ENCODE data around the gene SLC25A48. TPM values are rescaled to one million over a fixed set of nuclear protein-coding genes. Genes with fewer than 3 reads are reported as not detected.

SLC25A48 gene
- total RNA-seq, 1 donor from 2014 or later: not detected

- TF ChIP-seq CTCF (IDR thresholded peaks at IDR 0.05; ENCODE audit: unreplicated experiment): no peak
- DNase-seq (ENCODE audit: low spot score): no peak
- peaks cover 5% of the 10 kb centered on the region for H3K27me3 Mint-ChIP-seq (ENCODE audit: unreplicated experiment)
- no peaks in the 10 kb centered on the region for H3K4me1 Mint-ChIP-seq (ENCODE audit: unreplicated experiment)
- no peaks in the 10 kb centered on the region for H3K36me3 Mint-ChIP-seq (ENCODE audit: low read depth, unreplicated experiment)
- H3K27ac Mint-ChIP-seq (ENCODE audit: unreplicated experiment): no peak overlapping the region
- H3K9me3 Mint-ChIP-seq (ENCODE audit: unreplicated experiment): no peaks in the 10 kb centered on the region
- no peak overlapping the region for H3K4me3 Mint-ChIP-seq (ENCODE audit: unreplicated experiment)
These were observed 12.2 kb upstream of the SLC25A48 start for GRCh38 chr5:135822286-135822685.

- no peaks in the 10 kb centered on the region for H3K36me3 Mint-ChIP-seq (ENCODE audit: low read depth, unreplicated experiment)
- peaks cover 5% of the 10 kb centered on the region for H3K27me3 Mint-ChIP-seq (ENCODE audit: unreplicated experiment)
- no peaks in the 10 kb centered on the region for H3K9me3 Mint-ChIP-seq (ENCODE audit: unreplicated experiment)
- H3K4me3 Mint-ChIP-seq (ENCODE audit: unreplicated experiment): no peak overlapping the region
- TF ChIP-seq CTCF (IDR thresholded peaks at IDR 0.05; ENCODE audit: unreplicated experiment): no peak
- no peak overlapping the region for H3K27ac Mint-ChIP-seq (ENCODE audit: unreplicated experiment)
- DNase-seq (ENCODE audit: low spot score): no peak
- no peaks in the 10 kb centered on the region for H3K4me1 Mint-ChIP-seq (ENCODE audit: unreplicated experiment)
These were observed 11.5 kb upstream of the SLC25A48 start for GRCh38 chr5:135822959-135823358.

- Mint-ChIP-seq H3K27me3 (ENCODE audit: unreplicated experiment) (peaks cover 5% of the 10 kb centered on the region), H3K36me3 (ENCODE audit: low read depth, unreplicated experiment) (no peaks in the 10 kb centered on the region), H3K27ac (ENCODE audit: unreplicated experiment) (no peak overlapping the region), H3K9me3 (ENCODE audit: unreplicated experiment) (no peaks in the 10 kb centered on the region), H3K4me3 (ENCODE audit: unreplicated experiment) (no peak overlapping the region), H3K4me1 (ENCODE audit: unreplicated experiment) (no peaks in the 10 kb centered on the region)
- no peak for DNase-seq (ENCODE audit: low spot score)
- no peak for TF ChIP-seq CTCF (IDR thresholded peaks at IDR 0.05; ENCODE audit: unreplicated experiment)
These were observed 10.6 kb upstream of the SLC25A48 start for GRCh38 chr5:135823881-135824280.

- no peak for DNase-seq (ENCODE audit: low spot score)
- no peak for TF ChIP-seq CTCF (IDR thresholded peaks at IDR 0.05; ENCODE audit: unreplicated experiment)
- Mint-ChIP-seq H3K4me1 (ENCODE audit: unreplicated experiment) (no peaks in the 10 kb centered on the region), H3K36me3 (ENCODE audit: low read depth, unreplicated experiment) (no peaks in the 10 kb centered on the region), H3K27me3 (ENCODE audit: unreplicated experiment) (peaks cover 5% of the 10 kb centered on the region), H3K27ac (ENCODE audit: unreplicated experiment) (no peak overlapping the region), H3K4me3 (ENCODE audit: unreplicated experiment) (no peak overlapping the region), H3K9me3 (ENCODE audit: unreplicated experiment) (no peaks in the 10 kb centered on the region)
These were observed 9.9 kb upstream of the SLC25A48 start for GRCh38 chr5:135824541-135825041.

GRCh38 chr5:135825373-135826220, 8.9 kb upstream of the SLC25A48 start:
- Mint-ChIP-seq H3K27me3 (ENCODE audit: unreplicated experiment) (peaks cover 9% of the 10 kb centered on the region), H3K4me3 (ENCODE audit: unreplicated experiment) (no peak overlapping the region), H3K4me1 (ENCODE audit: unreplicated experiment) (no peaks in the 10 kb centered on the region), H3K9me3 (ENCODE audit: unreplicated experiment) (no peaks in the 10 kb centered on the region), H3K36me3 (ENCODE audit: low read depth, unreplicated experiment) (no peaks in the 10 kb centered on the region), H3K27ac (ENCODE audit: unreplicated experiment) (no peak overlapping the region)
- no peak for DNase-seq (ENCODE audit: low spot score)
- no peak for TF ChIP-seq CTCF (IDR thresholded peaks at IDR 0.05; ENCODE audit: unreplicated experiment)
